Upper lobe of right lung (tissue), 1 donor: ENCODE results near the gene RPS29. TPM values are rescaled to one million over a fixed set of nuclear protein-coding genes. Genes with fewer than 3 reads are reported as not detected.

ENCODE experiments used
- ATAC-seq: fragments of 200-7000 bp; cut with Tn5 transposase; one replicate; pipeline ENCODE4 v1.9.1; 2020; ENCODE audit warnings: mild to moderate bottlenecking, moderate library complexity
- DNase-seq: peaks from one replicate; pipeline ENCODE4 v3.0.0-alpha.2; 2020
- H3K27ac ChIP-seq: fragments of 200-600 bp; one replicate; pipeline ENCODE4 v1.8.0; 2022
- H3K27me3 ChIP-seq: fragments of 200-600 bp; one replicate; pipeline ENCODE4 v1.8.0; 2022; ENCODE audit warnings: mild to moderate bottlenecking
- H3K36me3 ChIP-seq: fragments of 200-600 bp; one replicate; pipeline ENCODE4 v1.8.0; 2022
- H3K4me1 ChIP-seq: fragments of 200-600 bp; one replicate; pipeline ENCODE4 v1.8.0; 2022
- H3K4me3 ChIP-seq: fragments of 200-600 bp; one replicate; pipeline ENCODE4 v1.8.0; 2022; ENCODE audit warnings: mild to moderate bottlenecking
- H3K9me3 ChIP-seq: fragments of 200-600 bp; one replicate; pipeline ENCODE4 v1.8.0; 2022
- intact Hi-C: fragments of 100-400 bp; cut with DNase I; formaldehyde crosslinking; loops from one replicate; pipeline ENCODE4 v1.11.0; 2022
- total RNA-seq: library from RNA; stranded (reverse); fragmentation: NEBNext Ultra II Directional; extraction: Animal tissue kit (Norgen Biotek cat#: 25700); gene quantifications from one replicate; pipeline ENCODE4 v1.2.1, GENCODE V29; 2021
- TF ChIP-seq, protein P1 (sequence below): fragments of 200-600 bp; IDR thresholded peaks from one replicate; pipeline ENCODE4 v1.8.0; 2022; ENCODE audit warnings: antibody characterized with exemption
- donor health status: DM: no; HTN: yes; CAD: no; lungs with severe emphysema.

The RPS29 gene
- total RNA-seq, 1 donor from 2014 or later: 1,185 TPM

DNA sequence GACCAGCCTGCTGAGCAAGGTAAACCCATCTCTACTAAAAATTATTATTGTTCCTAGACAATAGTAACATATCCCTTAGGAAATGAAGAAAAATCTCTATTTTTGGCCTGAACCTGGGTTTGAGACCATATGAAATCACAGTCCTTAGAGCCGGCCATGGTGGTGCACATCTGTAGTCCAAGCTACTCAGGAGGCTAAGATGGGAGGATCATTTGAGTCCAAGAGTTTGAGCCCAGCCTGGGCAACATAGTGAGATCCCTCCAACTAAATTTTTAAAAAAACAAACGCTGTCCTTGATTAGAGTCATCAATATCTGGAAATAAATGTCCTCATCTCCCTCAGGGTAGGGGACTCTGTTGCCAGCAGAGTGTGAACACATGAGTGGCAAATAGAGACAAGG lies 34.6 kb downstream of the RPS29 start:
- no peak for ATAC-seq
- H3K9me3 ChIP-seq: no peaks in the 10 kb centered on the region
- intact Hi-C loops: loop anchor here (5.0 kb wide), 1 partner anchor 54 kb away; no protein-coding TSS in a partner anchor
- TF ChIP-seq, protein P1, sequence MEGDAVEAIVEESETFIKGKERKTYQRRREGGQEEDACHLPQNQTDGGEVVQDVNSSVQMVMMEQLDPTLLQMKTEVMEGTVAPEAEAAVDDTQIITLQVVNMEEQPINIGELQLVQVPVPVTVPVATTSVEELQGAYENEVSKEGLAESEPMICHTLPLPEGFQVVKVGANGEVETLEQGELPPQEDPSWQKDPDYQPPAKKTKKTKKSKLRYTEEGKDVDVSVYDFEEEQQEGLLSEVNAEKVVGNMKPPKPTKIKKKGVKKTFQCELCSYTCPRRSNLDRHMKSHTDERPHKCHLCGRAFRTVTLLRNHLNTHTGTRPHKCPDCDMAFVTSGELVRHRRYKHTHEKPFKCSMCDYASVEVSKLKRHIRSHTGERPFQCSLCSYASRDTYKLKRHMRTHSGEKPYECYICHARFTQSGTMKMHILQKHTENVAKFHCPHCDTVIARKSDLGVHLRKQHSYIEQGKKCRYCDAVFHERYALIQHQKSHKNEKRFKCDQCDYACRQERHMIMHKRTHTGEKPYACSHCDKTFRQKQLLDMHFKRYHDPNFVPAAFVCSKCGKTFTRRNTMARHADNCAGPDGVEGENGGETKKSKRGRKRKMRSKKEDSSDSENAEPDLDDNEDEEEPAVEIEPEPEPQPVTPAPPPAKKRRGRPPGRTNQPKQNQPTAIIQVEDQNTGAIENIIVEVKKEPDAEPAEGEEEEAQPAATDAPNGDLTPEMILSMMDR: no peak
- no peaks in the 10 kb centered on the region for H3K4me1 ChIP-seq
- H3K36me3 ChIP-seq: no peaks in the 10 kb centered on the region
- H3K4me3 ChIP-seq: no peak overlapping the region
- H3K27me3 ChIP-seq: no peaks in the 10 kb centered on the region
- DNase-seq: no peak
- no peak overlapping the region for H3K27ac ChIP-seq

DNA sequence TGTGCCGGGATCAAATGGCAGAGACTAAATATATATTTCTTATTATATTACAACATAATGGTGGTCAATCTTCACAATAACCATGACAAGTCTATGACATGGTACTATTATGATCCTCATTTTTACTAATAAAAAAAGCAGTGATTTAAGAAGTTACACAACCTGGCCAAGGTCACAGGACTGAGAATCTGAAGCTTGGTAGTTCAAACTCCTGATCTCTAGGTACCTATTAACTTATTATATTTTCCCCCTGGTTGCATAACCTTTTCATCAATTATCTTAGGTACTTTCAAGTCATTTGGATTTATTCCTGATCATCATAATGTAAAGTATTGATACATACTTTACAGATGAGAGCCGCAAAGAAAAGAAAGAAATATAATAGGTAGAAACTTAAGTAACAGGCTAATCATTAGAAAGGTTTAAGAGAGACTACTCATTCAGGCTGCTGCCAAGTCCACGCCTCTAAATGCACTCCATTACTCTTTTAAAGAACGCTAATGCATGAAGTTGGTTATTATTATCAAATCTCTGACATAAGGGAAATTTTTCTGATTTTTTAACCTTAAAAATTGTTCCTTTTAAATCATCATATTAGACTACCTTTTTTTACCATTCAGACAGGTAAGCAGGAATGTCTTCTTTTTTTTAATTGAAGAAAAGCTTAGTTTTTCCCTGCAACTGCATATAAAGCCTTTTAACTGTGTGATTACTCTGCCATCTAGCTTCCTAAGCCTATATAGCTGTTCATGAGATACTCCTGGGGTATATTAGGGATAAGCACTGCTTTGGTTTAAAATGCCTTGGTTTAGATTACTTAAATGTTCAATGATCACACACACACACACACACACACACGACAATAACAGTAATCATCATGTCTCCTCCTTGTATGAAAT lies 35.6 kb downstream of the RPS29 start:
- intact Hi-C loops: loop anchor here (5.0 kb wide), 1 partner anchor 53 kb away; no protein-coding TSS in a partner anchor
- ATAC-seq (no peak), DNase-seq (no peak)
- Histone ChIP-seq H3K36me3 (no peaks in the 10 kb centered on the region), H3K4me1 (no peaks in the 10 kb centered on the region), H3K27ac (no peak overlapping the region), H3K27me3 (no peaks in the 10 kb centered on the region), H3K9me3 (no peaks in the 10 kb centered on the region), H3K4me3 (no peak overlapping the region)
- TF ChIP-seq, protein P1: no peak

DNA sequence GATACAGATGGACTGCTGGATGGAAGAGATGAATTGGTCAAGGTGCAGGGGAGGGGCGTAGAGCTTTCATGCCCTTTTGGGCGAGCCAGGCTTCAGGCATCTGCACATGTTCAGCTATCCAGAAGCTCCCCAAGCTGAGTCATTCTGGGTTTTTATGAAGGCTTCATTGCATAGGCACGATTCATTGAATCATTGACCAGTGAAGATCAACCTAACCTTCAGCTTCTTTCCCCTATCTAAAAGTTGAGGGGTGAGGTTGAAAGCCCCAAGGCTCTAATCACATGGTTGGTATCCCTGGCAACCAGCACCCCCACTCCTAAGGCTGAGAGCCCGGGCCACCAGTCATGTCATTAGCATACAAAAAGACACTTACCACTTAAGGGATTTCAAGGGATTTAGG lies 36.3 kb downstream of the RPS29 start:
- no peaks in the 10 kb centered on the region for H3K36me3 ChIP-seq
- no peak for ATAC-seq
- DNase-seq: no peak
- H3K9me3 ChIP-seq: no peaks in the 10 kb centered on the region
- TF ChIP-seq, protein P1: no peak
- intact Hi-C loops: loop anchor here (5.0 kb wide), 1 partner anchor 53 kb away; no protein-coding TSS in a partner anchor
- H3K27me3 ChIP-seq: no peaks in the 10 kb centered on the region
- H3K27ac ChIP-seq: no peak overlapping the region
- H3K4me3 ChIP-seq: no peak overlapping the region
- no peaks in the 10 kb centered on the region for H3K4me1 ChIP-seq

DNA sequence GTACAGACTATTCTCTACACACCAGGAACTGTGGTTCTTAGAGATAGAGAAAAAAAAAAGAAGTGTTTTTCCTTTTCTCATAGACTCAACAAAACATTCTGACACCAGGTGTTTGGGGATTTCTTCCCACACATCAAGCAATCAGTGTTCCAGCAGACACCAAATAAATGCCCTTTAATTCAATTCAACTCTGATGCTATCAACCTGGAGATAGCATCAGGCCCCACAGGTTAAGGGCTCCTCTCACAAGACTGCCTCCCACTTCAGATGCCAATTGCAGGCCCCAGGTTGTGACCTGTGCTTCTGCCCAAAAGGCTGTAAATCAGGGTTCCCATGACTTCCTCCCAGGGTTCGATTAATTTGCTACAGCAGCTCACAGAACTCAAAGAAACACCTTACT lies 36.7 kb downstream of the RPS29 start:
- no peaks in the 10 kb centered on the region for H3K36me3 ChIP-seq

DNA sequence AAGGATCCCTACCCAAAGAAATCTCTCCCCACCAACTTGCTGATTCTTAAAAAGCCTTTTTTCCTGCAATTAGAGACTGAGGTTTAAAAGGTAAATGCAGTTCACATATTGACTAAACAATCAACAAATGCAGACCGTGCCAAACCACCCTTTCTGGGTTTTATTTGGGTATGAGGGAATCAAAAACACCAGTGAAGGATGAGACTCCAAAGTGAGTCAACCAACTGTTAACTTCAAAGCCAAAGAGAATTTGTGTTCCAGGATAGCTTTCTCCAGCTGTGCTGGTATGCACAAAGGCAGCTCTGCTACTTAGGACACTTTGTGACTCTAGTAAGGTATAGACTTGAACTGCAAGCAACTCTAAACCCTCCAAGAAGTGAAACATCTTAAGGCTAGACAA lies 39.4 kb downstream of the RPS29 start:
- no peak for DNase-seq
- Histone ChIP-seq H3K36me3 (no peaks in the 10 kb centered on the region), H3K4me3 (no peak overlapping the region), H3K27me3 (no peaks in the 10 kb centered on the region), H3K4me1 (no peaks in the 10 kb centered on the region), H3K9me3 (no peaks in the 10 kb centered on the region), H3K27ac (no peak overlapping the region)
- ATAC-seq: no peak
- intact Hi-C loops: no loop called here
- TF ChIP-seq, protein P1: no peak

More for the DNA sequence above, 36.7 kb downstream of the RPS29 start:
- H3K4me3 ChIP-seq: no peak overlapping the region
- intact Hi-C loops: no loop called here
- no peaks in the 10 kb centered on the region for H3K27me3 ChIP-seq
- H3K4me1 ChIP-seq: no peaks in the 10 kb centered on the region
- no peak for ATAC-seq
- H3K9me3 ChIP-seq: no peaks in the 10 kb centered on the region
- H3K27ac ChIP-seq: no peak overlapping the region
- TF ChIP-seq, protein P1: no peak
- DNase-seq: no peak
